HG02973 (cell line): ENCODE measurements around the gene PRSS56.

Experiments used
- ATAC-seq: cut with Tn5 transposase; IDR thresholded peaks from one replicate; pipeline ENCODE4 v1.9.1; 2021; ENCODE audit warnings: moderate library complexity; ENCODE audit not compliant: unreplicated experiment

PRSS56 gene

GRCh38 chr2:232519581-232520438 is at the start of gene PRSS56:
Gene PRSS56 (plus strand): TSS chr2:232520388. CDS start chr2:232520599, 211 bp downstream.
- ATAC-seq: no peak

GRCh38 chr2:232473467-232473890 is 46.7 kb upstream of the PRSS56 start:
- no peak for ATAC-seq

GRCh38 chr2:232476045-232476444 is 44.1 kb upstream of the PRSS56 start:
- ATAC-seq: no peak

GRCh38 chr2:232476791-232477190 is 43.4 kb upstream of the PRSS56 start:
- no peak for ATAC-seq

- no peak for ATAC-seq
Measured at GRCh38 chr2:232477751-232478510, 42.3 kb upstream of the PRSS56 start.

GRCh38 chr2:232478571-232479340 is 41.4 kb upstream of the PRSS56 start:
- no peak for ATAC-seq

GRCh38 chr2:232479341-232480200 is 40.6 kb upstream of the PRSS56 start:
- no peak for ATAC-seq

GRCh38 chr2:232480201-232481190 is 39.7 kb upstream of the PRSS56 start:
- no peak for ATAC-seq

GRCh38 chr2:232481322-232482140 is 38.7 kb upstream of the PRSS56 start:
- ATAC-seq: no peak

GRCh38 chr2:232482301-232483238 is 37.6 kb upstream of the PRSS56 start:
- no peak for ATAC-seq

GRCh38 chr2:232483311-232483922 is 36.8 kb upstream of the PRSS56 start:
- ATAC-seq: no peak

GRCh38 chr2:232483923-232484627 is 36.1 kb upstream of the PRSS56 start:
- ATAC-seq: no peak

- no peak for ATAC-seq
Measured at GRCh38 chr2:232484628-232485347, 35.4 kb upstream of the PRSS56 start.

GRCh38 chr2:232485348-232485756 is 34.8 kb upstream of the PRSS56 start:
- no peak for ATAC-seq

- no peak for ATAC-seq
Measured at GRCh38 chr2:232485757-232486557, 34.2 kb upstream of the PRSS56 start.
